OCI-LY1 (cell line): ENCODE data around the gene MINDY3.
"Not testable (repeated sequence)": the region's sequence is repeated elsewhere in the genome, so short reads cannot be mapped to it uniquely, and the experiment has no call there.

Experiments used
- EZH2 ChIP-seq: fragments of 200-600 bp; sonication (generic), shearing (Covaris generic); IDR thresholded peaks from 2 replicates; pipeline ENCODE4 v1.8.0; 2017; ENCODE audit warnings: borderline replicate concordance, mixed run types, mild to moderate bottlenecking, antibody characterized with exemption, low read length, moderate library complexity, mixed read lengths
- TF ChIP-seq, protein P1 (sequence below): fragments of 200-600 bp; sonication (generic), shearing (Covaris generic); IDR thresholded peaks from 2 replicates; pipeline ENCODE4 v1.5.1; 2017; ENCODE audit warnings: mild to moderate bottlenecking, antibody characterized with exemption, low read length, moderate library complexity, mixed read lengths

DNA sequence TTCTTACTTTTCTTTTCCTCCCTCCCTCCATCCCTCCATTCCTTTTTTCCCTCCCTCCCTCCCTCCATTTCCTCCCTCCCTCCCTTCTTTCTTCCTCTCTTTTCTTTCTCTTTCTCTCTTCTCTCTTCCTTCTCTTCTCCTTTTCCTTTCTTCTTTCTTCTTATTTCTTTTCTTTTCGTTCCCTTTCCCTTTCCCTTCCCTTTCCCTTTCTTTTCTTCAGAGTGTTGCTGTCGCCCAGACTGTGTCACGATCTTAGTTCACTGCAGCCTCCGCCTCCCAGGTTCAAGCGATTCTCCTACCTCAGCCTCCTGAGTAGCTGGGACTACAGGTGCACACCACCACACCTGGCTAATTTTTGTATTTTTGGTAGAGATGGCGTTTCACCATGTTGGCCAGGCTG, 98.1 kb downstream of the MINDY3 start:
- TF ChIP-seq, protein P1, sequence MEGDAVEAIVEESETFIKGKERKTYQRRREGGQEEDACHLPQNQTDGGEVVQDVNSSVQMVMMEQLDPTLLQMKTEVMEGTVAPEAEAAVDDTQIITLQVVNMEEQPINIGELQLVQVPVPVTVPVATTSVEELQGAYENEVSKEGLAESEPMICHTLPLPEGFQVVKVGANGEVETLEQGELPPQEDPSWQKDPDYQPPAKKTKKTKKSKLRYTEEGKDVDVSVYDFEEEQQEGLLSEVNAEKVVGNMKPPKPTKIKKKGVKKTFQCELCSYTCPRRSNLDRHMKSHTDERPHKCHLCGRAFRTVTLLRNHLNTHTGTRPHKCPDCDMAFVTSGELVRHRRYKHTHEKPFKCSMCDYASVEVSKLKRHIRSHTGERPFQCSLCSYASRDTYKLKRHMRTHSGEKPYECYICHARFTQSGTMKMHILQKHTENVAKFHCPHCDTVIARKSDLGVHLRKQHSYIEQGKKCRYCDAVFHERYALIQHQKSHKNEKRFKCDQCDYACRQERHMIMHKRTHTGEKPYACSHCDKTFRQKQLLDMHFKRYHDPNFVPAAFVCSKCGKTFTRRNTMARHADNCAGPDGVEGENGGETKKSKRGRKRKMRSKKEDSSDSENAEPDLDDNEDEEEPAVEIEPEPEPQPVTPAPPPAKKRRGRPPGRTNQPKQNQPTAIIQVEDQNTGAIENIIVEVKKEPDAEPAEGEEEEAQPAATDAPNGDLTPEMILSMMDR = not testable (repeated sequence)
- not testable (repeated sequence) for TF ChIP-seq EZH2
